HG02938 (cell line): ENCODE data around the gene GFI1.
A peak's percentile ranks its signal among the peaks of the same experiment; 100 is the strongest.

Source experiments
- ATAC-seq: cut with Tn5 transposase; IDR thresholded peaks from one replicate; pipeline ENCODE4 v1.9.1; 2021; ENCODE audit warnings: mild to moderate bottlenecking, moderate library complexity; ENCODE audit not compliant: unreplicated experiment

The GFI1 gene

DNA sequence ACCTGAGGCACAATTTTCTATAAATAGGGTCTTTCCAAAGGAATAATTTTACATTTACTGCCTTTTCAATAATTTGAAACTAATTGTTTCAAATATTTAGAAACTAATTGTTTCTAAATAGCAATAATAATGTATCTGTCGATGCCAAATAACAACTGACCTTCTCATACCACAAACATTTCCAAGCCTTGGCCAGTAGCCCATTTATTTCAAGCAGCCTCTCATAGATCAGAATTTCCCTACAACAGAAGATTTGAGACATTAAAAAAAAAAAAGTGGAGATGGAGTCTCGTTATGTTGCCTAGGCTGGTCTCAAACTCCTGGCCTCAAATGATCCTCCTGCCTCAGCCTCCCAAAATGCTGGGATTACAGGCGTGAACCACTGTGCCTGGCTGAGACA is 2.1 kb upstream of the GFI1 start:
- no peak for ATAC-seq

DNA sequence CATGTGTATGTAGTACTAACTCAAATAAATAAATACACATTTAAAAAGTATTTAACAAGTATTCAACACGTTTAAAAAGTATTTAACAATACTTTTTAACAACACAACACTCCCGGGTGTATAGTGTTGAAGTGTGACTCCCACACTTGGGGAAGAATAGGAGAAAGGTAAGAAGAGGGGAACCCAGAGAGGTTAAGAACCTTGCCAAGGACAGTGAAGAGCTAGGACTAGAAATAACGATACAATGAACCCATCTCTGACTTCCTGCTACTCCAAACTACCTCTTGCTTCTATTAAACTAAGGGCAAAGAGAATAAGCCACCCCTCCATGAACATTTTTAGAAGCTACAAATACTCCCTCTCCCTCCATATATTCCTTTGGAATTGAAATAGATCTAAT is 1.7 kb upstream of the GFI1 start:
- ATAC-seq, result no peak

DNA sequence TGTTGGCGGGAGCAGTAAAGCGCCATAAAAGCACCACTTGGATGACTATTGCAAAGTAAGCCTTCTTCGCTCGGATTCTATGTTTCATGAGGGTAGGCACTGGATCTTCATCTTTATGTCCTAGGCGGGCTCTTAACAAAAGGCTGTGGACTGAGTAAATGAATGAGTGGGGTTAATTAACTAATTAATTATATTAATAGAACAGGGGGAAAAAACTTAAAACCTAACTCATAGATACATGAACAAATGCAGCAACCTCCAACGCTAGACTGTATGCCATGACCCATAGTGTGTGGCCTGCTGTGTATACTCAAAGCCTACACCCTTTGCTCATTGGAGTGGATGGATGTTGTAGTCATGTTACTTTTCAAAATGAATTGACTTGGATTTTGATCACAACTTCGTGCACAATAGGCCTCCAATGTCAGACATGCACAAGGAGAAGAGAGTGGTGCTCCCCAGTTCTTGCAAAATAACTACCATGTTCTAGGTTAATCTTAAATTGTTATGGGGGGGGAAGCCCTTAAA is 417 bp upstream of the GFI1 start:
- no peak for ATAC-seq

DNA sequence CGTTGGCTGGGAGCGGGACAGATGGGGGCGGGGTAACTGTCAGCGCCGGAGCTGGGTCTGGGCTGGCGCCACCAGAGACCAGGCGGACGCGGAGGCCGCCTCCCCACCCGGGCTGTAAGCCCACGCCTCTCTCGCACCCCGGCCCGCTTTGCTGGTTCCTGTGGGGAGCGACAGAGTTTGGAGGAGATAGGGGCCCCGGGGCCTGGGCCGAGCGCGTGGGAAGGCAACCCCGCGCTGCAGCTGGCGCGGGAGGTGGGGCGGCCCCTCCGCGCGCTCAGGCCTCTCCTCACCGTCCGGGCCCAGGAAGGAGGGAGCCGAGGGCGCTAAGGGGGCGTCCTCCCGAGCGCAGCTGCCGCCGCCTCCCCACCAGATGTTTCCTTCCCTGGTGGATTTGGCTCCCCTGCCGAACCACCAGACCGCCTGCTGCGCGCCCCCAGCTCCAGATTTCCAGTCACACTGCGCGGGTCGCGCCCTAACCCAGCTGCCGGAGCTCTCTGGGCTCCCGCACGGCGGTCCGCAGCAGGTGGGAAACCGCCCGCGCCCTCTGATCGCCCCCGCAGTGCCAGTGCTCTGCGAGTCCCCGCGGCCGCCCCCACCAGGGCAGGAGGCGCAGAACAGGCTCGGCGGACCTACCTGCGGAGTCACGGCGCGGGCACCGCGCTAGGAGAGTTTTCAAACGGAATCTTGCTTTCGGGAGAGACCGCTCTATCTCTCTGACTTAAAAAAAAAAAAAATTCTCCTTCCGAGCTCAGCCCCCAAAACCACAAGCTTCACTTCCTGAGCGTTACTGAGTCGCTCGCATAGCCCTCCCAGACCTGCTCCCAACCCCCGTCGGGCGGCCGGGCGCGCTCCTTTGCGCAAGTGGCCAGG is 1.1 kb downstream of the GFI1 start:
- peak; percentile 44 for ATAC-seq

DNA sequence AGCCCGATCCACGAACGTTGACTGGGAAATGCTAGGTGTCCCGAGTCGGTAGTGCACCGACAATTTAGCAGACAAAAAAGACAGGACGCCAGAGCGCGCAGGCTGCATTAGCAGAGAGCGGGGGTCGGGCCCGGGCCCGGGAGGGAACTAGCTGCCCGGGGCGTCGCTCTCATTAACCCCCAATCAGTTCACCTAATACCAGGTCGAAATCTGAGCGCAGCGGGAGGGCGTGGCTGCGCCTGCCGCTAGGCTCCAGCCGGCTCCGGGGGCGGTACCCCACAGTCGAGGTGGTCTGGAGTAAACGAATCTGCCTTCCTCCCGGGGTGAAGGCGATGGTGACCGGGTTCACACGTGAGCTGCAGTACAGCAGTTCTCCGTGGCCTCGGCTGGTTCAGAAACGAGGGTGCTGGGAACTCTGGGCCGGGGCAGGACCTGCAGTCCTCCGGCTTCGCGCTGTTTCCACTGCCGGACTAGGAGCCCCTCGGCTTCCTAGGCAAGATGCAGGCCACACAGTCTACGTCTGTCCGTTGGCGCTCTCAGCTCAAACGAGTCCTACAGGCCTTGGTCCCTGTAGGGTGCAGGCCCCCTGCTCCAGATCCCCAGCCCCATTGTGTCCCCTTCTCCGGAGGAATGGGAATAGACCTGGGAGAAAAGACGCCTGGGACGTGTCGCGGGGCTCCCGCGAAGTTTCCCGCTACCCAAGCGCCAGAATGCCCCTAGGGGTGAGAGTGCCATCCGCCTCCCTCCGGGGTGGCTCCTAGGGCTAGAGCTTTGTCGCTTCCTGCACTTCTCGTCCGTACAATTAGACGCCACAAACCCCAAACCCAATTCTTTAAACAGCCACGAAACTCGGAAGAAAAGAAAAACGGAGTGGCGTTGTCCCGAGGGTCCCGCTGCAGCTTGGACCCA is 2.0 kb downstream of the GFI1 start:
- ATAC-seq, result peak; percentile 23

DNA sequence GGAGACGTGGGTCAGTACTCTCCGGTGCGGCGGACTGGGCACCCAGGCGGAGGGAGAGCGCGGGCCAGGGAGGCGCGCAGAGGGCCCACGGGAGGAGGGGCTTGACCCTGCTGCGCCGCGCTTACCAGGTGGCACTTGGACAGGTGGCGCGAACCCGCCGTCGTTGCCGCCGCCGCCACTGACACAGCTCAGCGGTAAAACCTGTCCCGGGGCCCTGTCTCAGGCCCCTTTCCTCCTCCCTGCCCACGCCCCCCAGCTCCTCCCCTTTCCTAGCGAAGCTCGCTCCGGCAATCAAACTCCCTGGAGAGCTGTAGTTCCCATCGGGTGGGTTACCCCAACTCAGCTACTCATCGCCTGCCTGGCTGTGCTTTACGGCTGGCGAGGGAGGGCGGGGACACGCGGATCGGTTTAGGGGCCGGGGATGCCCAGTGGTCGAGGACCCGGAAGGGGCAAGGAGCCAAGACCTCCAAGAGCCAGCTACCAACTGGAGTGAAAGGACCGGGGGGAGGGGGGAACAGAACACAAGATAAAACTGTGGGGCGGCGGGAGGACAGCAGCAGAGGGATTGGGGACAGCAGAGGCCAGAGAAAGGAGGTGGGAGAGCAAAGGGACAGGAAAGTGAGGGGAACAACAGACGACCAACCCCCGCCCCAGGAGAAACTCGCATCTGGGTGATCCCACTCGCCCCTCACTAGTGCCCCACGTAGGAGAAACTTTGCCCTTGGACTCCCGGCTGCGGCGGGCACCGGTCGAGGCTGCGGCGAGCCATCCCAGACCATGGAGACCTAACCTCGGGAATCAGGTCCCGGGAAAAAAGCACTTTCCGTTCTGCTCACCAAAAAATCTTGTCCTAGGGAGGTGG is 2.9 kb downstream of the GFI1 start:
- ATAC-seq, result no peak

DNA sequence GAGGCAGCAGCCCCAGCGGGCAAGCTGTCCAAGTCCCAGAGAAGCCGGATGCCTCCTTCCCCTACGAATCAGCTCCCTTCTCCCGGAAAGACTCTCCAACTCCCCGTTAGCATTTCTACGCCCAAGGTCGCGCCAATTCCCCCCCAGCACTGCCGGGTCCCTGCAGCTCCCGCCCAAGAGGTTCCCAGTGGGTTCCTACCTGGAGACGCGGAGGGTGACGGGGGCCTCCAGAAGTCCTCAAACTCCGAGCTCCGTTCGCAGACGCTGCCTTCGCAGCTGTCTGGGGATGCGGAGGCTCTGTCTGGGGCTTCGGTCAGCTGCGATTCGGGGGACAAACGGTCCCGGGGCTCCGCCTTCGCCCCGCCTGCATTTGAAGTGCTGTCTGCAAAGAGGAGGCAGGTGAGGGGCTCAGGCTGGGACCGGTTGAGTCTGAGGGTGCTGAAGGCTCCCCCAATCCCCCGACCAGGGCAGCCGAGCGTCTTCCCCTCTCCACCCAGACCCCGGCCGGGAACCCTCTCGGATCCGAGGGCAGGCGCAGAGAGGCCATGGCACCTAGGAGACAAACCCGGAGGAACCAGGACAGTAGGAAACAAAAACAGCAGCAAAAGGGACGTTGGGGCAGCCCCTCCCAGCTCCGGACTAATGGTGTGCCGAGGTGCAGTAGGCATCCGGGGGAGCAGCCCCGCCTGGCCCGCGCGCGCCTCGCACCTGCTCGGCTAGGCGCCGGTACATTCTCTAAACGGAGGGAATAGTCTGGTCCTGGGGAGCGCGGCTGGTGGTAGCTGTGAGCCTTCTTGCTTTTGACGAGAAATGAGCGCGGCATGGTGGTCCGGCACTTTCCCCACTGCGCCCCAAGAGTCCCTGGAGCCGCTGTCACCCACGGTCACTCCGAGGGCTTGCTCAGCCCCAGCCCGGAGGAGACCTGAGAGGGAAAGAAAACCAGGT is 3.8 kb downstream of the GFI1 start:
- no peak for ATAC-seq

DNA sequence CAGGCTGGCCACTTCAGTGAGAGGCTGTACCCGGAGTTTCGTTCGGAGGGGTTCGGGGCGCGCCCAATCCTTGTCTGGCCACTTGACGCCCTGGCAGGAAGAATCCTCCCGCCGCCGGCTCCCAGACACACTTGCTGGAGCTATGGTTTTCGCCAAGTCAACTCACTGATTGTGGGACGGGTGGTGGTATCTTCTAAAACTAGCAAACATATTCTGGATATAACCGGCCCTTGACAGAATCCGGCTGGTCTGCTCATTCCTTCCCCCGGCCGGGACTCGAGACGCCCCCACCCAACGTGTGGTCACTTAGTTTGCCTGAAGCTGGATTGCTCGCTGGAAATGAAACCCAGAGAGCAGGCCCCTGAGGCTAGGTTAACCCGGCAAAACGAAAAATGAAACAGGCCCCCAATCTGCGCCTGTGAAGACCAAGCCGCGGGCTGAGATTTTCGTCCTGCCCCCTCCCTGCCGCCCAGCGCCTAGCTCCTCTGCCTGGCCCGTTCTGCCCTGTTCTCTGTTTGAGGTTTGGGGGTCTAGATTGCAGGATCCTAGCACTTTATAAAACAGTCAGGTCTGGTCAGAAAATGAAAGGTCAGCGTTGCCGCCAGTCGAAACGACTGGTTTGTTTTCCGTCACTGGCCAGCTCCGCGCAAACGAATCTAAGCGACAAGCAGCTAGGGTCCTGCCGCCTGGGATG is 4.6 kb downstream of the GFI1 start:
- no peak for ATAC-seq

DNA sequence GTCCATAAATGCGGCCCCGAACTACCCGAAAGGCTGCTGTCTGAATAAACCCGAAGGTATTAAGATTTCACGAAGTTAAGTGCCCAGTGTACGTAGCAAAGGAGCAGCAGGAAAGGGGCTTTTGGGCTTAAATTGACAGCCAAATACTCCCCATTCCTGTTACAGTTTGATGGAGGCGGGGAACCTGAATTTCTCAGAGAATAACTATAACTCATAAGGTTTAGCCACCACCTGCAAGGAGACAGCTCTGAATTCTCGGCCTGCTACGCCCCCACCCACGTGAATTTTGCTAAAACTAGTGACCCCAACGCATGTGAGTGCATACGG is 5.2 kb downstream of the GFI1 start:
- ATAC-seq, result no peak

DNA sequence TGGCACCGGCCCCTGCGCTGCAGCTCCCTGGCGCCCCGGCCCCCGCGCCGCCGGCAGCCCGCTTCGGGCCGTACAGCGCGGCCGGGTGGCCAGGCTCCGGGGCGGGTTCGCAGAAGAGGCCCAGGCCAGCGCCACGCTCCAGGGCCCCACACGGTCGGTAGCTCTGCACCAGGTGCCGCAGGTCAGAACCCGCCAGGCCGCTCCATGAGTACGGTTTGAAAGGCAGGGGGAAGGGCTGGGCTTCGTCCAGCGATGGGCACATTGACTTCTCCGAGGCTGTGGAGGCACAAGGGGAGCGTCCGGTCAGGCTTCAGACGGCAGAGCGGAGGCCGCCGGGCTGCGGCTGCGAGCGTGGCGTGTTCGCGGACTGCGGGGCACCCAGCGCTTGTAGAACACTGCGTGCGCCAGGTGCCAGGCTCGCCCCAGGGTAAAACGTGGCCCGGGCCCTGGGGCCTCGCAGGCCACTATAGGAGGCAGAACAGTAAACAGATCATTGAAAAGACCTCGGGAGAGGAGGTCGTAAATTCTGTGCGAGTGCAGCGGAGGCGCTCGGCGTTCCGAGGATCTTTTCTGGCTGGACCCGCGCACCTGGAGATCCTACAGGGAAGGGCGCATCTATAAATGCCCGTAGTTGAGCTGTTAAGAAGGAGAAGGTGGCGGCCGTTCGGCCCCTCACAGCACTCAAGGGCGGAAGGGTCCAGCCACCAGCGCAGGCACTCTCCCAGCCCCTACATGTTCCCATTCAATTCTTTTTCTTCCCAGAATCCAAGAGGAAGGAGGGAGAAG is 5.7 kb downstream of the GFI1 start:
- no peak for ATAC-seq

DNA sequence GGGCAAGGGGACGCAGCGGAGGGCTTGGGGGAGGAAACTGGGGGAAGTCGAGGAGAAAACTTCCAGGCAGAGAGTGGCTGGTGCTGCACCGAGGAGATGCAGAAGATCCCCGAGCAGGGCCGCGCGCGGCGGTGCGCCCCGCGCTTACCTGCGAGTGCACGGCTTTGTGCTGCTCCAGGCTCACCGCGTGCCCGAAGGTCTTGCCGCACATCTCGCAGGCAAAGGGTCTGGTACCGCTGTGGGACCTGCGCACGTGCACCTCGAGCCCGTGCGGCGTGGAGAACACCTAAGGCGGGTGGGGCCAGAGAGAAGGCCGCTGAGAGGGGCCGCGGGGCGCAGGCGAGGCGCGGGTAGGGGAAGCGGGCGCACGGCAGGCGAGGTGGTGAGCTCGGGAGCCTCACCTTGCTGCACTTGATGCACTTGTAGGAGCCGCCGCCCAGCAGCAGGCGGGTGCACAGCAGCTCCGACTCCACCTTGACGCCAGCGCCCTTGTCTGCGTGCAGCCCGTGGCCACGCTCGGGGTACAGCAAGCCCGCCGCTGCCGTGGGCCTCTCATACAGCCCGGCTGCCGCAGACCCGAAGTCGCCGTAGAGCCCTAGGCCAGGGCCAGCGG is 6.4 kb downstream of the GFI1 start:
- ATAC-seq, result no peak

DNA sequence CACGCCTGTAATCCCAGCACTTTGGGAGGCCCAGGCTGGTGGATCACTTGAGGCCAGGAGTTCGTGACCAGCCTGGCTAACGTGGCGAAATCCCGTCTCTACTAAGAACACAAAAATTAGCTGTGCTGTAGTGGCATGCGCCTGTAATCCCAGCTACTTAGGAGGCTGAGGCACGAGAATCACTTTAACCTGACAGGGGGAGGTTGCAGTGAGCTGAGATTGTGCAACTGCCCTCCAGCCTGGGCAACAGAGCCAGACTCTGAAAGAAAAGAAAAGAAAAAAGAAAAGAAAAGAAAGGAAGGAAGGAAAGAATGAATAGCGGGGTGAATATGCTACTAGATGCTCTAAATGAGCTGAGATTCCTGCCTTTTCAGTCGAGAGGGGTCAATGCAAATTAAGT is 7.1 kb downstream of the GFI1 start:
- no peak for ATAC-seq

DNA sequence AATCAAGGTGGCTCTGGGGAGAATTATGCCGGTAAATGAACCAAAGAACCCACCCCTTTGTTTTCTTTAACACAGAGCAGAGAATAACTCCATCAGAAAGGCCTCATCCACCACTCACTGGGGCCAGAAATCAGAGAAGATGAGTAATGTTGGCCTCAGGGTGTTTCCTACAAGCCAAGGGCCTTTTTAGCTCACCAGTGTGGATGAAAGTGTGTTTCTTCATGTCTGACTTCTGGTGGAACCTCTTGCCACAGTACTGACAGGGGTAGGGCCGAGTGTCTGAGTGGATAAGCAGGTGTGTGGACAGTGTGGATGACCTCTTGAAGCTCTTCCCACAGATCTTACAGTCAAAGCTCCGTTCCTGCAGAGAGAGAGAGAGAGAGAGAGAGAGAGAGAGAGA is 8.3 kb downstream of the GFI1 start:
- no peak for ATAC-seq

DNA sequence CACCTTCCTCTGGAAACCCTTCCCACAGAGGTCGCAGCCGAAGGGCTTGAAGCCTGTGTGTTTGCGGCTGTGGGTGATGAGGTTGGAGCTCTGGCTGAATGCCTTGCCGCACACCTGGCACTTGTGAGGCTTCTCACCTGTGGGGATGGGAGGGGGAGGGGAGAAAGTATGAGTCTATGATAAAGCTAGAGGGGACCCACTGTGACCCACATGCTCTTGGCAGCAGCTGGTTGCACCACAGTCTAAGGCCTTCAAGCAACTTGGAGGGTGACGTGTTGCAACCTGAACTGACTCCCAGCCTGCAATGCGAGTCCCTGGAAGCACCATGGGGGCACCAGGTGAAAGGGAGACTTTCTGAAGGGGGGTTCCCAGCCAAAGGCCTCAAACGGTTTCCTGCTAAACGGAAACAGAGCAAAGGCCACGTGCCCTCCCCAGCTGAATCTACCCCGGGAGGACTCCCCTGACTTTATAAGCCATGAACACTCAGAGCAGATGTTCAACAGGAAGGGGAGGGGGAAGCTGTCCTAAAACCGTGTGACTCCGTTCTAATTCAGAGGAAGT is 10.6 kb downstream of the GFI1 start:
- no peak for ATAC-seq

DNA sequence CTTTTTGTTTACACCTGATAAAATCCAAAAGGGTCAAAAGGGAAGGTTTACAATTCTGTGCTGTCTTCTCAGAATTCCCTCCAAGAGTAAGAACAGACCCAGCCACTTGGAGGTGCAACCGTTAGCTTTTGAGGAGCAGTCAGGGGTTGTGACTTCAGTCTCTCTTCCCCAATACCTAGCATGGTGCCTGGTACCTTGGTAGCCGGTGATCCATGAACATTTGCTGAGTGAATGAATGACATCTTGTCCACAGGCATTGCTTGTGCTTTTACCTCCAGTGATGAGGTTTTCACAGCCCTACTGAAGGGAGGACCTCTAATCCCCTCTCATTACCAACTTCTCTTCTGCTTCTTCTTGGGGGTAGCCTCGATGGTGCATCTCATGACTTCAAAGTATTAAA is 11.7 kb downstream of the GFI1 start:
- no peak for ATAC-seq

DNA sequence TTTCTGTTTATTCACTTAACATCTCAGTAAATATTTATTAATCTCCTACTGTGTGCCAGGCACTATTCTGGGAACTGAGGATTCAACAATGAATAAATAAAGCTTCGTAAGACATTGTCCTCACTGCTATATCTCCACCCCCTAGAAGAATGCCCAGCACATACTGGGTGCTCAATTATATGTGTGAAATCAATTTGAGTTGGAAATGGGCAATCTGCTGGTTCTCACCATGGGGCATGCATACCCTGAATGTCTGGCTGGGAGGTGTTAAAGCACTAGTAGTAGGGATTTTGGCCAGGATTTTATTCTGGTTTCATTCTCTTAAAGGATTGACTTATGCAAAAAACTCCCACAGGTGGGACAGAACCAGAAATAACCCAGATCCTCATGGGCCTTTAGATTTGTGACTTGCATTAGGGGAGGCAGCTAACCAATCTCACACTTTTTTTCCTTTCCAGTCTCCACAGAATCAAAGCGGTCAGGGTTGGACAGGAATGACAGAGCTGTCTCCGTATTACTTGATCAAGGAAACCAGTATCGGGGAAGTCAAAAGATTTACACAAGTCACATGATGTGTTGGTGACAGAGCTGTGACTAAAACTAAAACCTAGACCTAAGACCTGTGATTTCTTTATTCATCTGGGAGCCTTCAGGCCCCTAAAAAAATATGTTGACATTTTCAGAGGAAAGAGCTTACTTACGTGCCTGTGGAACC is 12.8 kb downstream of the GFI1 start:
- ATAC-seq, result peak; percentile 63

DNA sequence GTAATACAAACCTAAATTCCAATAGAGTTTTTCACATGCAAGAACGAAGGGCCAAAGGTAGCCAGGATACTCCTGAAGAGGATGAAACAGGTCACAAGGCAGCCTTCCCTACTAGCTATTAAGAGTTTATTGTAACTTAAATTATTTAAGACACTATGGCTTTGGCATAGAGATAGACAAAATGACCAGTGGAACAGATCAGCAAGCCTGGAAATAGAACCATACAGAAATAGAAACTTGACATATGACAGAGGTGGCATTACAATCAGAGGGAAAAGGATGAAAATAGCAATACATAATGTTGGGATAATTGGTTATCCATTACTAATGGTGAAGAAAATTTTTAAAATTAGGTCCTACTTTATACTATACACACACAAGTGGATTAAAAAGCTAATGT is 16.5 kb downstream of the GFI1 start:
- no peak for ATAC-seq
